COLO668 (cell line): ENCODE results near the gene CCDC191.

Experiments
- DNase-seq: peaks from one replicate; lab custom pipeline; 2025; ENCODE audit not compliant: unreplicated experiment; lab: John Stamatoyannopoulos, UW

CCDC191 gene

GRCh38 chr3:114058646-114059045 is 2.3 kb upstream of the CCDC191 start:
- DNase-seq = no peak

- no peak for DNase-seq
These were observed 653 bp upstream of the CCDC191 start for GRCh38 chr3:114057011-114057347.

- DNase-seq = no peak
These were observed 4.1 kb downstream of the CCDC191 start for GRCh38 chr3:114052216-114052615.

- no peak for DNase-seq
These were observed 13.1 kb downstream of the CCDC191 start for GRCh38 chr3:114043205-114043604.

- DNase-seq = no peak
These were observed 20.4 kb downstream of the CCDC191 start for GRCh38 chr3:114035896-114036295.

GRCh38 chr3:114034787-114035545 is 21.4 kb downstream of the CCDC191 start:
- DNase-seq = no peak

GRCh38 chr3:114034211-114034610 is 22.1 kb downstream of the CCDC191 start:
- no peak for DNase-seq

GRCh38 chr3:114033721-114034120 is 22.6 kb downstream of the CCDC191 start:
- no peak for DNase-seq

GRCh38 chr3:114026331-114026730 is 30.0 kb downstream of the CCDC191 start:
- DNase-seq = no peak

- no peak for DNase-seq
These were observed 30.9 kb downstream of the CCDC191 start for GRCh38 chr3:114025451-114025850.

GRCh38 chr3:114022145-114022802 is 34.1 kb downstream of the CCDC191 start:
- DNase-seq = no peak

GRCh38 chr3:114020907-114021306 is 35.4 kb downstream of the CCDC191 start:
- DNase-seq = no peak

- no peak for DNase-seq
These were observed 36.8 kb downstream of the CCDC191 start for GRCh38 chr3:114019486-114019885.

GRCh38 chr3:114014211-114014610 is 42.1 kb downstream of the CCDC191 start:
- DNase-seq = no peak

GRCh38 chr3:114011059-114011797 is 45.1 kb downstream of the CCDC191 start:
- DNase-seq = no peak

GRCh38 chr3:114005481-114005880 is 50.8 kb downstream of the CCDC191 start:
- DNase-seq = no peak

GRCh38 chr3:113985541-113985940 is 70.8 kb downstream of the CCDC191 start:
- no peak for DNase-seq

- no peak for DNase-seq
These were observed 72.8 kb downstream of the CCDC191 start for GRCh38 chr3:113983544-113983943.

- no peak for DNase-seq
These were observed 74.5 kb downstream of the CCDC191 start for GRCh38 chr3:113981803-113982202.

GRCh38 chr3:113979916-113980315 is 76.4 kb downstream of the CCDC191 start:
- DNase-seq = no peak

- no peak for DNase-seq
These were observed 78.5 kb downstream of the CCDC191 start for GRCh38 chr3:113977822-113978221.

GRCh38 chr3:113968986-113969385 is 87.3 kb downstream of the CCDC191 start:
- DNase-seq = no peak
